ES-I3 (cell line): ENCODE measurements around the gene BCAN.

ENCODE experiments used
- H3K36me3 ChIP-seq: 2 replicates; pipeline ENCODE4 v1.6.1; 2013; ENCODE audit warnings: mild to moderate bottlenecking, low read length, control low read depth, moderate library complexity; ENCODE audit not compliant: insufficient read depth
- H3K4me1 ChIP-seq: 2 replicates; pipeline ENCODE4 v1.6.1; 2013; ENCODE audit warnings: mild to moderate bottlenecking, control low read depth, low read length; ENCODE audit not compliant: insufficient read depth
- H3K9ac ChIP-seq: 2 replicates; pipeline ENCODE4 v1.6.1; 2013; ENCODE audit warnings: low read depth, mild to moderate bottlenecking, low read length, moderate library complexity
- H3K9me3 ChIP-seq: 2 replicates; pipeline ENCODE4 v1.6.1; 2013; ENCODE audit warnings: mild to moderate bottlenecking, low read length, moderate library complexity; ENCODE audit not compliant: control insufficient read depth, insufficient read depth

The BCAN gene

GRCh38 chr1:156707417-156708217 is 65.7 kb downstream of the BCAN start:
- H3K9ac ChIP-seq = peak overlapping the region; percentile 72
- no peaks in the 10 kb centered on the region for H3K36me3 ChIP-seq
- no peaks in the 10 kb centered on the region for H3K9me3 ChIP-seq
- H3K4me1 ChIP-seq = peaks cover 50% of the 10 kb centered on the region

GRCh38 chr1:156708218-156708661 is 66.3 kb downstream of the BCAN start:
- no peaks in the 10 kb centered on the region for H3K9me3 ChIP-seq
- H3K36me3 ChIP-seq = no peaks in the 10 kb centered on the region
- peak overlapping the region; percentile 72; the same call in 1 of the 2 replicates for H3K9ac ChIP-seq
- H3K4me1 ChIP-seq = peaks cover 49% of the 10 kb centered on the region

DNA sequence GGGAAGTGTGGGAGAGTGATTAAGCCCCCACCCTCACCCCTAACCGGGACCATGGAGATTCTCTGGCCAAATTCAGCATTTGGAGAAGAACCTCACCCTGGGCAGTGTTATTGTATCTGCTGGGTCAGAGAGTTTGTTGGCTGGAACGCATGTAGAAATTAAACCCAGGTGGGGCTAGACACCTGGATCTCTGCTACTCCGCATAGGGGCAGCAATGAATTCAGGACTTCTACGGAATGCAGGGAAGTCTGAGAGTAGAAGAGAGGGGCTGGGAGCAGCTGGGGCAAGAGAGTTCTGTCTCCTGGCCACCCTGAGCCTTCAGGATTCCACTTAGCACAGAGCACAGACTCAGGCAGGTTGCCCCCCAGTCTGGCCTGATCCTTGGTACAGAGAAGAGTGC is 67.1 kb downstream of the BCAN start:
- Histone ChIP-seq H3K36me3 (no peaks in the 10 kb centered on the region), H3K4me1 (peaks cover 41% of the 10 kb centered on the region), H3K9ac (no peak overlapping the region), H3K9me3 (no peaks in the 10 kb centered on the region)
